ENCODE results near the gene C1QB.

The C1QB gene

GRCh38 chr1:22636927-22637326 lies 16.1 kb upstream of the C1QB start:
- H3K9ac ChIP-seq (ENCODE audit: low read length), result no peak overlapping the region
- no peaks in the 10 kb centered on the region for H3K36me3 ChIP-seq (ENCODE audit: control insufficient read depth, low read depth, low read length)
- no peaks in the 10 kb centered on the region for H3K9me3 ChIP-seq (ENCODE audit: control insufficient read depth, low read depth, low read length)
- no peak overlapping the region for H3K27ac ChIP-seq (ENCODE audit: low read length)
- H3K27me3 ChIP-seq (ENCODE audit: control insufficient read depth, insufficient read depth, low read length), result no peaks in the 10 kb centered on the region
- no peak overlapping the region for H3K4me3 ChIP-seq (ENCODE audit: low read length)
- no peaks in the 10 kb centered on the region for H3K4me1 ChIP-seq (ENCODE audit: control insufficient read depth, low read depth, low read length)

- Histone ChIP-seq H3K27ac (ENCODE audit: low read length) (no peak overlapping the region), H3K36me3 (ENCODE audit: control insufficient read depth, low read depth, low read length) (no peaks in the 10 kb centered on the region), H3K4me3 (ENCODE audit: low read length) (no peak overlapping the region), H3K9me3 (ENCODE audit: control insufficient read depth, low read depth, low read length) (no peaks in the 10 kb centered on the region), H3K9ac (ENCODE audit: low read length) (no peak overlapping the region), H3K27me3 (ENCODE audit: control insufficient read depth, insufficient read depth, low read length) (no peaks in the 10 kb centered on the region), H3K4me1 (ENCODE audit: control insufficient read depth, low read depth, low read length) (no peaks in the 10 kb centered on the region)
Measured at GRCh38 chr1:22637907-22638445, 15.1 kb upstream of the C1QB start.

GRCh38 chr1:22638476-22639234 lies 14.4 kb upstream of the C1QB start:
- H3K27me3 ChIP-seq (ENCODE audit: control insufficient read depth, insufficient read depth, low read length), result no peaks in the 10 kb centered on the region
- no peak overlapping the region for H3K27ac ChIP-seq (ENCODE audit: low read length)
- H3K9ac ChIP-seq (ENCODE audit: low read length), result no peak overlapping the region
- no peaks in the 10 kb centered on the region for H3K36me3 ChIP-seq (ENCODE audit: control insufficient read depth, low read depth, low read length)
- no peaks in the 10 kb centered on the region for H3K4me1 ChIP-seq (ENCODE audit: control insufficient read depth, low read depth, low read length)
- H3K4me3 ChIP-seq (ENCODE audit: low read length), result no peak overlapping the region
- H3K9me3 ChIP-seq (ENCODE audit: control insufficient read depth, low read depth, low read length), result no peaks in the 10 kb centered on the region

DNA sequence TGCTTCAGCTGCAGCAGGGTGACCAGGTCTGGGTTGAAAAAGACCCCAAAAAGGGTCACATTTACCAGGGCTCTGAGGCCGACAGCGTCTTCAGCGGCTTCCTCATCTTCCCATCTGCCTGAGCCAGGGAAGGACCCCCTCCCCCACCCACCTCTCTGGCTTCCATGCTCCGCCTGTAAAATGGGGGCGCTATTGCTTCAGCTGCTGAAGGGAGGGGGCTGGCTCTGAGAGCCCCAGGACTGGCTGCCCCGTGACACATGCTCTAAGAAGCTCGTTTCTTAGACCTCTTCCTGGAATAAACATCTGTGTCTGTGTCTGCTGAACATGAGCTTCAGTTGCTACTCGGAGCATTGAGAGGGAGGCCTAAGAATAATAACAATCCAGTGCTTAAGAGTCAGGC lies 13.8 kb upstream of the C1QB start:
- Histone ChIP-seq H3K4me3 (ENCODE audit: low read length) (no peak overlapping the region), H3K4me1 (ENCODE audit: control insufficient read depth, low read depth, low read length) (no peaks in the 10 kb centered on the region), H3K27me3 (ENCODE audit: control insufficient read depth, insufficient read depth, low read length) (no peaks in the 10 kb centered on the region), H3K27ac (ENCODE audit: low read length) (no peak overlapping the region), H3K9ac (ENCODE audit: low read length) (no peak overlapping the region), H3K9me3 (ENCODE audit: control insufficient read depth, low read depth, low read length) (no peaks in the 10 kb centered on the region), H3K36me3 (ENCODE audit: control insufficient read depth, low read depth, low read length) (no peaks in the 10 kb centered on the region)

DNA sequence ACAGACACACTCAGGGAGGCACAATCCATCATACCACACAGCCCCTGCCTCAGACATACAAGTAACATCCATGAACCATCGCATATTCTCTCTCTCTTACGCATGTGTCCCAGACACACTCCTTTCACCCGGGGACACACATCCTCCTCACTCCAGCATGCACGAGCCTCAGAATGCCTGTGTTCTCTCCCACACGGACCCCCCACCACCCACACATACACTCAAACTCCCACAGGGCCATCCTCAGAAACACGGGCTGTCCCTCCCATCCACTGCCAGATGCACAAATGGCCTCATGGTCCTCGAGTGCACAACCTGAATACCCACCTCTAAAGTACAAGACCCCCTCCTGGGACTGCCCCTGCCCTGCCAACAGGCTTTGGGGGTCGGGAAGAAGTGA lies 11.8 kb upstream of the C1QB start:
- no peak overlapping the region for H3K27ac ChIP-seq (ENCODE audit: low read length)
- H3K4me1 ChIP-seq (ENCODE audit: control insufficient read depth, low read depth, low read length), result no peaks in the 10 kb centered on the region
- H3K9me3 ChIP-seq (ENCODE audit: control insufficient read depth, low read depth, low read length), result no peaks in the 10 kb centered on the region
- no peaks in the 10 kb centered on the region for H3K36me3 ChIP-seq (ENCODE audit: control insufficient read depth, low read depth, low read length)
- no peaks in the 10 kb centered on the region for H3K27me3 ChIP-seq (ENCODE audit: control insufficient read depth, insufficient read depth, low read length)
- no peak overlapping the region for H3K4me3 ChIP-seq (ENCODE audit: low read length)
- no peak overlapping the region for H3K9ac ChIP-seq (ENCODE audit: low read length)

- Histone ChIP-seq H3K9ac (ENCODE audit: low read length) (no peak overlapping the region), H3K4me1 (ENCODE audit: control insufficient read depth, low read depth, low read length) (no peaks in the 10 kb centered on the region), H3K36me3 (ENCODE audit: control insufficient read depth, low read depth, low read length) (no peaks in the 10 kb centered on the region), H3K4me3 (ENCODE audit: low read length) (no peak overlapping the region), H3K27me3 (ENCODE audit: control insufficient read depth, insufficient read depth, low read length) (no peaks in the 10 kb centered on the region), H3K27ac (ENCODE audit: low read length) (no peak overlapping the region), H3K9me3 (ENCODE audit: control insufficient read depth, low read depth, low read length) (no peaks in the 10 kb centered on the region)
Measured at GRCh38 chr1:22641906-22642636, 11.0 kb upstream of the C1QB start.

DNA sequence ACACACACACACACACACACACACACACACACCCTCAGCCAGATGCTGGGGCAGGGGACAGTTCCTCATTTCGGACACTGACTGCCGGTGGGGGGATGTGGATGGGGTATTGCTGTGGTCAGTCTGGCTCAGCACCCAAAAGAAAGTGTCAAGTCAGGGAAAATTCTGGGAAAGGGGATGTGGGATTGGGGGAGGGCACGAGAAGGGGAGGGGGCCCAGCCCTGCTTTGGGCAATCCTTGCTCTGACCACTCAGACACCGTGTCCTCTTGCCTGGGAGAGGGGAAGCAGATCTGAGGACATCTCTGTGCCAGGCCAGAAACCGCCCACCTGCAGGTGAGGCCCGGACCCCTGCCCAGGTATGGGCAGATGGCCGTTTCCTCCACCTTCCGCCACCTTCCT lies 9.7 kb upstream of the C1QB start, which contains the start of gene C1QC:
TSS of gene C1QC (plus strand) at position 253 of the 400 bp plus-strand sequence. CDS start 391 bp downstream, outside the sequence.
- Histone ChIP-seq H3K4me3 (ENCODE audit: low read length) (no peak within 1 kb of the TSS), H3K27me3 (ENCODE audit: control insufficient read depth, insufficient read depth, low read length) (no peaks in the 10 kb centered on the region), H3K36me3 (ENCODE audit: control insufficient read depth, low read depth, low read length) (no peaks in the 10 kb centered on the region), H3K4me1 (ENCODE audit: control insufficient read depth, low read depth, low read length) (no peaks in the 10 kb centered on the region), H3K9me3 (ENCODE audit: control insufficient read depth, low read depth, low read length) (no peaks in the 10 kb centered on the region), H3K9ac (ENCODE audit: low read length) (no peak within 1 kb of the TSS), H3K27ac (ENCODE audit: low read length) (no peak within 1 kb of the TSS)

DNA sequence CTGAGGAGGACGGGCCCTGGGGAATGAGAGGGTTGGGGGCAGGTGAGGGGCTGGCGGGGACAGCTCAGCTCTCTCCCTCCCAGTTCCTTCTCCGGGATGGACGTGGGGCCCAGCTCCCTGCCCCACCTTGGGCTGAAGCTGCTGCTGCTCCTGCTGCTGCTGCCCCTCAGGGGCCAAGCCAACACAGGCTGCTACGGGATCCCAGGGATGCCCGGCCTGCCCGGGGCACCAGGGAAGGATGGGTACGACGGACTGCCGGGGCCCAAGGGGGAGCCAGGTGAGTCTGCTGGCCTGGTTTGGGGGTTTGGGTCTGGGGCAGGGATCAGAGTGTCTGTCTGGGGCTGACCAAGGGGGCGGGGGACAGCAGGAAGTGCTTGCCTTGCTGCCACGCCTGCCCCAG lies 9.1 kb upstream of the C1QB start:
- H3K4me3 ChIP-seq (ENCODE audit: low read length), result no peak overlapping the region
- no peaks in the 10 kb centered on the region for H3K4me1 ChIP-seq (ENCODE audit: control insufficient read depth, low read depth, low read length)
- H3K27ac ChIP-seq (ENCODE audit: low read length), result no peak overlapping the region
- H3K27me3 ChIP-seq (ENCODE audit: control insufficient read depth, insufficient read depth, low read length), result no peaks in the 10 kb centered on the region
- H3K9me3 ChIP-seq (ENCODE audit: control insufficient read depth, low read depth, low read length), result no peaks in the 10 kb centered on the region
- no peaks in the 10 kb centered on the region for H3K36me3 ChIP-seq (ENCODE audit: control insufficient read depth, low read depth, low read length)
- H3K9ac ChIP-seq (ENCODE audit: low read length), result no peak overlapping the region

GRCh38 chr1:22645931-22646330 lies 7.1 kb upstream of the C1QB start:
- H3K36me3 ChIP-seq (ENCODE audit: control insufficient read depth, low read depth, low read length), result no peaks in the 10 kb centered on the region
- H3K9me3 ChIP-seq (ENCODE audit: control insufficient read depth, low read depth, low read length), result no peaks in the 10 kb centered on the region
- H3K9ac ChIP-seq (ENCODE audit: low read length), result no peak overlapping the region
- H3K27ac ChIP-seq (ENCODE audit: low read length), result no peak overlapping the region
- no peak overlapping the region for H3K4me3 ChIP-seq (ENCODE audit: low read length)
- H3K27me3 ChIP-seq (ENCODE audit: control insufficient read depth, insufficient read depth, low read length), result no peaks in the 10 kb centered on the region
- no peaks in the 10 kb centered on the region for H3K4me1 ChIP-seq (ENCODE audit: control insufficient read depth, low read depth, low read length)

DNA sequence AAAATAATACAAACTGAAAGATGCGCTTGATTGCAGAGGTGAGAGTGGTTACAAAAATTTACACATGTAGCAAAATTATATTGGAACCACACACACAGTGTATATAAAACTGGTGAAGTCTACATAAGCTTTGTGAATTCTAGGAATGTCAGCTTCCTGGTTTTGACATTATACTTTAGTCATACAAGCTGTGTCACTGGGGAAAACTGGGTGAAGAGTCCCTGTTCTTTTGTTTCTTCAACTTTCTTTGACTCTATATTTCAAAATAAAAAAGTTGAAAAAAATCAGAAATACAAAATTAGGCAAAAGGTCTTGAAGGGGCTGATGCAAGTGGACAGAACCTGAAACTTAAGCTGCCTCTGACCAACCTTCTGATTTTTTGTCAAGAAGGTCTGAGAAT lies 6.7 kb upstream of the C1QB start:
- H3K9me3 ChIP-seq (ENCODE audit: control insufficient read depth, low read depth, low read length), result no peaks in the 10 kb centered on the region
- H3K27me3 ChIP-seq (ENCODE audit: control insufficient read depth, insufficient read depth, low read length), result no peaks in the 10 kb centered on the region
- H3K4me3 ChIP-seq (ENCODE audit: low read length), result no peak overlapping the region
- H3K36me3 ChIP-seq (ENCODE audit: control insufficient read depth, low read depth, low read length), result no peaks in the 10 kb centered on the region
- no peak overlapping the region for H3K9ac ChIP-seq (ENCODE audit: low read length)
- H3K4me1 ChIP-seq (ENCODE audit: control insufficient read depth, low read depth, low read length), result no peaks in the 10 kb centered on the region
- no peak overlapping the region for H3K27ac ChIP-seq (ENCODE audit: low read length)

DNA sequence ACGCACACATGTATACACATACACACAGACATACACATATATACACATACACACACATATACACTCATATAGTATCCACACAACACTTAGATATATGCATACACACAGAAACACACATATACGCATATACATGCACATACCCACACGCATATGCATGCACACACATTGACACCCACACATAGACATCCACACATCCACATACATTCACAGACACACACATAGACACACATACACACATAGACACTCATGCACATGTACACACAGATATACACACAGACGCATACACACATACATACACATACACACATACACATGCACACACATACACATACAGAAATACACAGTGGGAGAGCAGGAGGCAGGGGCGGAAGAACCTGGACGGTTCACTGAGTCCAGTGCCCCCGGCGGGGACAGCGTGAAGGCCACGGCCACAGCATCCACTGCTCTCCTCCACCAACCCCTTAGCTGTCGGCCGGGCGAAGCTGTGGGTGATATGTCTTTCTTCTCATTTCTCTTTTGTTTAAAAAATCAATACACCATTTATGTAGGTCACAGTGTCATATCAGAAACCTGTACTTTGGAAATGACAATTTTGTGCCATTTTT lies 2.8 kb upstream of the C1QB start:
- no peaks in the 10 kb centered on the region for H3K4me1 ChIP-seq (ENCODE audit: control insufficient read depth, low read depth, low read length)
- H3K4me3 ChIP-seq (ENCODE audit: low read length), result no peak overlapping the region
- H3K36me3 ChIP-seq (ENCODE audit: control insufficient read depth, low read depth, low read length), result no peaks in the 10 kb centered on the region
- no peak overlapping the region for H3K27ac ChIP-seq (ENCODE audit: low read length)
- no peak overlapping the region for H3K9ac ChIP-seq (ENCODE audit: low read length)
- no peaks in the 10 kb centered on the region for H3K27me3 ChIP-seq (ENCODE audit: control insufficient read depth, insufficient read depth, low read length)
- no peaks in the 10 kb centered on the region for H3K9me3 ChIP-seq (ENCODE audit: control insufficient read depth, low read depth, low read length)
